ENCODE measurements around the gene DLG2. TPM values are rescaled to one million over a fixed set of nuclear protein-coding genes. Genes with fewer than 3 reads are reported as not detected.

Gene DLG2
- total RNA-seq, 4 donors from 2014 or later: 2.9 to 30.2 (median 22.6) TPM

DNA sequence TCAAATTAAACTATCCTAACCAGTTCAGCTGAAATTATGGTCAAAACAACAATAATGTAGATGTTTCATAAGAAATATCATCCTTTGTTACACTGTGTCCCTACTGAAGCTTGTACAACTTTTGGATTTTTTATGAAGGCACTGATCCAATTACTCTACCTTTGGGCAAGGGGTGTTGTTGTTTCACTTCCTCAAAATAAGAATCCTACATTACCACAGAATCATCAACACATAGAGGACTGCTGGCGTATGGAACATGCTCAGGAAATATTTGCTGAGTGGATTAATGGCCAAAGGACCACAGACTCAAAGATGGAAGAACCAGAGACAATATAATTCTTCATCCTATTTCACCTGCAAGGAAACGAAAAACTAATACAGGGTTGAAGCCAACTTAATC, 1433.4 kb downstream of the DLG2 start:
- no peak overlapping the region for H3K27ac ChIP-seq
- no peak overlapping the region for H3K4me3 ChIP-seq
- H3K9me3 ChIP-seq: no peaks in the 10 kb centered on the region
- TF ChIP-seq, protein P1, sequence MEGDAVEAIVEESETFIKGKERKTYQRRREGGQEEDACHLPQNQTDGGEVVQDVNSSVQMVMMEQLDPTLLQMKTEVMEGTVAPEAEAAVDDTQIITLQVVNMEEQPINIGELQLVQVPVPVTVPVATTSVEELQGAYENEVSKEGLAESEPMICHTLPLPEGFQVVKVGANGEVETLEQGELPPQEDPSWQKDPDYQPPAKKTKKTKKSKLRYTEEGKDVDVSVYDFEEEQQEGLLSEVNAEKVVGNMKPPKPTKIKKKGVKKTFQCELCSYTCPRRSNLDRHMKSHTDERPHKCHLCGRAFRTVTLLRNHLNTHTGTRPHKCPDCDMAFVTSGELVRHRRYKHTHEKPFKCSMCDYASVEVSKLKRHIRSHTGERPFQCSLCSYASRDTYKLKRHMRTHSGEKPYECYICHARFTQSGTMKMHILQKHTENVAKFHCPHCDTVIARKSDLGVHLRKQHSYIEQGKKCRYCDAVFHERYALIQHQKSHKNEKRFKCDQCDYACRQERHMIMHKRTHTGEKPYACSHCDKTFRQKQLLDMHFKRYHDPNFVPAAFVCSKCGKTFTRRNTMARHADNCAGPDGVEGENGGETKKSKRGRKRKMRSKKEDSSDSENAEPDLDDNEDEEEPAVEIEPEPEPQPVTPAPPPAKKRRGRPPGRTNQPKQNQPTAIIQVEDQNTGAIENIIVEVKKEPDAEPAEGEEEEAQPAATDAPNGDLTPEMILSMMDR (IDR thresholded peaks at IDR 0.05): no peak
- no peak for TF ChIP-seq POLR2A (IDR thresholded peaks at IDR 0.05)
- no peak for DNase-seq
- no peaks in the 10 kb centered on the region for H3K36me3 ChIP-seq
- H3K27me3 ChIP-seq: no peaks in the 10 kb centered on the region
- intact Hi-C loops (cut with DNase I; ENCODE audit: low total_unique reads): no loop called here
- no peaks in the 10 kb centered on the region for H3K4me1 ChIP-seq

DNA sequence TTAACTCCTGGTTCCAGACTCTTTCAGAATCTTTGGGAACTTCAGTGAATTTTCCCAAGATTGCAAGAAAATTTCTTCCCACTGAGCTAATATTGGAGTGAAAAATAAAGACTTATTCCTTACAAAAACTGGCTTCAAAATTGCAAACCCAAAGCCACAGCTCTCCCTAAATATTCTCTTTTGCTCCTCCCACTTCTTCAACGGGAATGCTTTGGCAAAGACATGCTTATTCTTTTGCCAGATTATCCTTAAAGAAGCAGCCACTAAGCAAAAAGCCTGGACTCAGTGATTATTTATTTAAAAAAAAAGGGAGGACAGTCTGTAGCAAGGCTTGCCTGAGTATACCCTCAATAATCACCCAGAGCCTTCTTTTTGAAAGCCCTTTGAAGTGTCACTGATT, 1438.6 kb downstream of the DLG2 start:
- H3K9me3 ChIP-seq: no peaks in the 10 kb centered on the region
- no peak overlapping the region for H3K4me3 ChIP-seq
- H3K27ac ChIP-seq: no peak overlapping the region
- H3K27me3 ChIP-seq: no peaks in the 10 kb centered on the region
- no peaks in the 10 kb centered on the region for H3K36me3 ChIP-seq
- no peaks in the 10 kb centered on the region for H3K4me1 ChIP-seq
- TF ChIP-seq, protein P1 (IDR thresholded peaks at IDR 0.05): no peak
- no peak for TF ChIP-seq POLR2A (IDR thresholded peaks at IDR 0.05)
- no peak for DNase-seq
- intact Hi-C loops (cut with DNase I; ENCODE audit: low total_unique reads): no loop called here

DNA sequence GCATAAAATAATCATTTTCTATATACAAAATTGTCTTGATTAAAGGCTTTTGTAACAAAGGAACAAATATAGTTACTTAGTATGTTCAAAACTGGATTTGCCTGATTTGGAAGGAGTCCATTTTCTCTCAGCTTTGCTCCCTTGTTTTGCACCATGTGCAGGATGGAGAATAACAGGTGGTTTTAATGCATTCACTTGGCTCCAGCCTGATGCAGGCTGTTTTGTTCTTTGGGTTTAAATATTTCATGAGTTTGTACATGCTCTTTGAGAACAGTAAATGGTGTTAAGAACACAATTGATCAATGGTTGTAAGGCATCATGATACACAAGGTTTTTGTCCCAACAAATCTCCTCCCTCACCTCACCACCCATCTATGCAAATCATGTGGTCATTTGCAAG, 1454.1 kb downstream of the DLG2 start:
- no peaks in the 10 kb centered on the region for H3K36me3 ChIP-seq
- intact Hi-C loops (cut with DNase I; ENCODE audit: low total_unique reads): no loop called here
- no peaks in the 10 kb centered on the region for H3K4me1 ChIP-seq
- no peaks in the 10 kb centered on the region for H3K9me3 ChIP-seq
- no peak overlapping the region for H3K27ac ChIP-seq
- no peaks in the 10 kb centered on the region for H3K27me3 ChIP-seq
- TF ChIP-seq, protein P1 (IDR thresholded peaks at IDR 0.05): no peak
- TF ChIP-seq POLR2A (IDR thresholded peaks at IDR 0.05): no peak
- no peak overlapping the region for H3K4me3 ChIP-seq
- no peak for DNase-seq

DNA sequence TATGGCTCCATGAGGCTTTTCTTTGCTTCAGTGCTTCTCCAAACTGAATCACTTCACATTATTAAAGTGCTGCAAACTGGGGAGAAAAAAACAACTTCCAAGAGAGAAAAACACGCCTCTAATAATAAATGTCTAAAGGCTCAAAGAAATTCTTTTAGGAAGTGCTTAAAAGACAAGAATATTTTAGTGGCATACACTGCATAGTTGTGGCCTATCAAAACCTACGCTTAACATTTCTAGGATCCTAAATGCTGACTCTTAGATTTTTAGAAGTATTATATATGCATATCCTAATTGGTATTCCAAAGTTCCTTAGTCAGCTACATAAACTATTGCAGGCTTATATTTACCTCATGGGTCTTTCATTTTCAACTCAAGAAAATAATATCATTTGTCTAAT, 1462.0 kb downstream of the DLG2 start:
- Histone ChIP-seq H3K4me1 (no peaks in the 10 kb centered on the region), H3K27ac (no peak overlapping the region), H3K27me3 (no peaks in the 10 kb centered on the region), H3K9me3 (no peaks in the 10 kb centered on the region), H3K4me3 (no peak overlapping the region), H3K36me3 (no peaks in the 10 kb centered on the region)
- no peak for DNase-seq
- intact Hi-C loops (cut with DNase I; ENCODE audit: low total_unique reads): no loop called here
- no peak for TF ChIP-seq POLR2A (IDR thresholded peaks at IDR 0.05)
- TF ChIP-seq, protein P1 (IDR thresholded peaks at IDR 0.05): no peak

- intact Hi-C loops (cut with DNase I; ENCODE audit: low total_unique reads): no loop called here
- no peaks in the 10 kb centered on the region for H3K27me3 ChIP-seq
- no peaks in the 10 kb centered on the region for H3K36me3 ChIP-seq
- no peak for DNase-seq
- H3K9me3 ChIP-seq: no peaks in the 10 kb centered on the region
- no peak overlapping the region for H3K4me3 ChIP-seq
- TF ChIP-seq, protein P1 (IDR thresholded peaks at IDR 0.05): no peak
- no peak for TF ChIP-seq POLR2A (IDR thresholded peaks at IDR 0.05)
- H3K4me1 ChIP-seq: no peaks in the 10 kb centered on the region
- no peak overlapping the region for H3K27ac ChIP-seq
Observed at GRCh38 chr11:84164728-84165127, 1462.4 kb downstream of the DLG2 start.

All from uterus (tissue), 4 donors.